Astrocyte (in vitro differentiated cells and primary cell): ENCODE results near the gene PSMB11.

ENCODE experiments used
- CTCF ChIP-seq: IDR thresholded peaks from 2 replicates; pipeline ENCODE4 v1.5.1; 2011; ENCODE audit warnings: low read depth, mild to moderate bottlenecking, inconsistent platforms, low read length, moderate library complexity; ENCODE audit not compliant: insufficient read depth
- EZH2 ChIP-seq: IDR thresholded peaks from 2 replicates; pipeline ENCODE4 v1.6.1; 2012; ENCODE audit warnings: mild to moderate bottlenecking, low read length, inconsistent platforms; ENCODE audit not compliant: insufficient read depth

DNA sequence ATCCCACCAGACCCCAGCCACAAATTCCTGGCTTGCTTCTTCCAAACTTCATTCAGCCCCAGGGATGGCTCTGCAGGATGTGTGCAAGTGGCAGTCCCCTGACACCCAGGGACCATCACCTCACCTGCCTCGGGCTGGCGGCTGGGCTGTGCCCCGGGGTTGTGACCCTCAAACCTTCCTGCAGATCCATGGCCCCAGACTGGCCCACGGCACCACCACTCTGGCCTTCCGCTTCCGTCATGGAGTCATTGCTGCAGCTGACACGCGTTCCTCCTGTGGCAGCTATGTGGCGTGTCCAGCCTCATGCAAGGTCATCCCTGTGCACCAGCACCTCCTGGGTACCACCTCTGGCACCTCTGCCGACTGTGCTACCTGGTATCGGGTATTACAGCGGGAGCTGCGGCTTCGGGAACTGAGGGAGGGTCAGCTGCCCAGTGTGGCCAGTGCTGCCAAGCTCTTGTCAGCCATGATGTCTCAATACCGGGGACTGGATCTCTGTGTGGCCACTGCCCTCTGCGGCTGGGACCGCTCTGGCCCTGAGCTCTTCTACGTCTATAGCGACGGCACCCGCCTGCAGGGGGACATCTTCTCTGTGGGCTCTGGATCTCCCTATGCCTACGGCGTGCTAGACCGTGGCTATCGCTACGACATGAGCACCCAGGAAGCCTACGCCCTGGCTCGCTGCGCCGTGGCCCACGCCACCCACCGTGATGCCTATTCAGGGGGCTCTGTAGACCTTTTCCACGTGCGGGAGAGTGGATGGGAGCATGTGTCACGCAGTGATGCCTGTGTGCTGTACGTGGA is at the start of gene PSMB11:
- TF ChIP-seq CTCF (no peak), EZH2 (no peak)
